BE2C (cell line): ENCODE data around the gene PUM2.

ENCODE experiments used
- DNase-seq: peaks from one replicate; pipeline ENCODE4 v3.0.0-alpha.2; 2020
- H3K27me3 ChIP-seq: fragments of 250-450 bp; sonication (Bioruptor Pico); 2 replicates; pipeline ENCODE4 v1.5.1; 2020; ENCODE audit warnings: mild to moderate bottlenecking
- H3K36me3 ChIP-seq: fragments of 250-450 bp; sonication (Bioruptor Pico); 2 replicates; pipeline ENCODE4 v1.5.1; 2020; ENCODE audit warnings: mild to moderate bottlenecking
- H3K4me1 ChIP-seq: fragments of 250-450 bp; sonication (Bioruptor Pico); 2 replicates; pipeline ENCODE4 v1.5.1; 2020
- H3K4me3 ChIP-seq: 2 replicates; pipeline ENCODE4 v1.5.1; 2011; ENCODE audit warnings: low read depth, low read length
- H3K9me3 ChIP-seq: fragments of 250-450 bp; sonication (Bioruptor Pico); 2 replicates; pipeline ENCODE4 v1.5.1; 2020
- CTCF ChIP-seq: IDR thresholded peaks from 2 replicates; pipeline ENCODE4 v1.5.1; 2012; ENCODE audit warnings: mild to moderate bottlenecking, low read depth, low read length

Gene PUM2

GRCh38 chr2:20302019-20302418, 48.6 kb downstream of the PUM2 start:
- Histone ChIP-seq H3K9me3 (no peaks in the 10 kb centered on the region), H3K4me3 (no peak overlapping the region), H3K4me1 (no peaks in the 10 kb centered on the region), H3K27me3 (no peaks in the 10 kb centered on the region), H3K36me3 (peaks cover 78% of the 10 kb centered on the region)
- no peak for DNase-seq
- TF ChIP-seq CTCF: no peak

- Histone ChIP-seq H3K27me3 (no peaks in the 10 kb centered on the region), H3K36me3 (peaks cover 74% of the 10 kb centered on the region), H3K4me3 (no peak overlapping the region), H3K4me1 (no peaks in the 10 kb centered on the region), H3K9me3 (no peaks in the 10 kb centered on the region)
- TF ChIP-seq CTCF: no peak
- DNase-seq: no peak
These were observed 50.0 kb downstream of the PUM2 start for GRCh38 chr2:20300656-20301055.

- DNase-seq: no peak
- Histone ChIP-seq H3K4me1 (no peaks in the 10 kb centered on the region), H3K36me3 (peaks cover 79% of the 10 kb centered on the region), H3K9me3 (no peaks in the 10 kb centered on the region), H3K4me3 (no peak overlapping the region), H3K27me3 (no peaks in the 10 kb centered on the region)
- TF ChIP-seq CTCF: no peak
These were observed 51.5 kb downstream of the PUM2 start for GRCh38 chr2:20299113-20299512.

- H3K4me1 ChIP-seq: no peaks in the 10 kb centered on the region
- H3K27me3 ChIP-seq: no peaks in the 10 kb centered on the region
- no peaks in the 10 kb centered on the region for H3K9me3 ChIP-seq
- no peak overlapping the region for H3K4me3 ChIP-seq
- TF ChIP-seq CTCF: no peak
- peaks cover 76% of the 10 kb centered on the region for H3K36me3 ChIP-seq
- DNase-seq: no peak
These were observed 56.4 kb downstream of the PUM2 start for GRCh38 chr2:20294231-20294630.

GRCh38 chr2:20292984-20293383, 57.7 kb downstream of the PUM2 start:
- H3K27me3 ChIP-seq: no peaks in the 10 kb centered on the region
- H3K4me3 ChIP-seq: no peak overlapping the region
- no peak for DNase-seq
- no peak for TF ChIP-seq CTCF
- peaks cover 79% of the 10 kb centered on the region for H3K36me3 ChIP-seq
- H3K9me3 ChIP-seq: no peaks in the 10 kb centered on the region
- no peaks in the 10 kb centered on the region for H3K4me1 ChIP-seq

GRCh38 chr2:20291846-20292408, 58.7 kb downstream of the PUM2 start:
- H3K27me3 ChIP-seq: no peaks in the 10 kb centered on the region
- TF ChIP-seq CTCF: no peak
- H3K9me3 ChIP-seq: no peaks in the 10 kb centered on the region
- peaks cover 77% of the 10 kb centered on the region for H3K36me3 ChIP-seq
- H3K4me1 ChIP-seq: no peaks in the 10 kb centered on the region
- no peak overlapping the region for H3K4me3 ChIP-seq
- no peak for DNase-seq
